A549 (cell line): Measurements from ENCODE around the gene METTL25B. TPM values are rescaled to one million over a fixed set of nuclear protein-coding genes. Genes with fewer than 3 reads are reported as not detected.

Experiments
- ATAC-seq, 2 experiments: fragments of 200-7000 bp in 1 of 2; fragments of >200 bp in 1 of 2; cut with Nextera tagmentation in 1 of 2; cut with Tn5 transposase in 1 of 2; 3 replicates each; pipeline versions ENCODE4 v1.8.0 to v1.9.1; 2018 to 2020; ENCODE audit warnings: mild to moderate bottlenecking in 1 of 2, moderate library complexity in 1 of 2
- CTCF ChIA-PET: fragments of 300-600 bp; sonication (Branson Sonifier 250); formaldehyde crosslinking; extraction: SDS; loops from one replicate; lab custom pipeline; 2021; ENCODE audit warnings: antibody characterized with exemption, inconsistent platforms; lab: Yijun Ruan, JAX
- POLR2A ChIA-PET: fragments of 350-600 bp; formaldehyde crosslinking; extraction: SDS; loops from one replicate; lab custom pipeline; 2021; ENCODE audit warnings: antibody characterized with exemption, inconsistent platforms; lab: Yijun Ruan, JAX
- DNase-seq, 2 experiments: peaks; one replicate each; pipeline versions ENCODE4 v3.0.0 to v3.0.0-alpha.2; 2011 to 2016; ENCODE audit warnings: low read depth in 1 of 2, low spot score in 1 of 2
- FAIRE-seq: peaks from 2 replicates; lab custom pipeline; 2011; peaks lifted over from hg19 to GRCh38; lab: Jason Lieb, UNC
- H3K27ac ChIP-seq, 2 experiments: fragments of >200 bp; sonication (Bioruptor Twin); formaldehyde crosslinking; 3 replicates each; pipeline ENCODE4 v1.5.1; 2016 to 2017
- H3K4me1 ChIP-seq: fragments of >200 bp; sonication (Bioruptor Twin); formaldehyde crosslinking; 3 replicates; pipeline ENCODE4 v1.6.1; 2016
- H3K4me2 ChIP-seq: fragments of >200 bp; sonication (Bioruptor Twin); formaldehyde crosslinking; 3 replicates; pipeline ENCODE4 v1.6.1; 2016
- H3K4me3 ChIP-seq: fragments of >200 bp; sonication (Bioruptor Twin); formaldehyde crosslinking; 3 replicates; pipeline ENCODE4 v1.5.1; 2016
- H3K9me3 ChIP-seq: fragments of >200 bp; sonication (Bioruptor Twin); formaldehyde crosslinking; 3 replicates; pipeline ENCODE4 v1.6.1; 2016
- BCL3 ChIP-seq: fragments of >200 bp; sonication (Bioruptor Twin); formaldehyde crosslinking; IDR thresholded peaks from 3 replicates; pipeline ENCODE4 v1.6.1; 2016
- BHLHE40 ChIP-seq: IDR thresholded peaks from 2 replicates; pipeline ENCODE4 v1.6.1; 2012; ENCODE audit warnings: low read depth, low read length, inconsistent platforms
- CBX2 ChIP-seq: fragments of 200-600 bp; sonication (generic); IDR thresholded peaks from 2 replicates; pipeline ENCODE4 v1.6.1; 2016; ENCODE audit warnings: low read depth, mild to moderate bottlenecking, borderline replicate concordance
- CBX8 ChIP-seq: fragments of 200-600 bp; sonication (generic); IDR thresholded peaks from 2 replicates; pipeline ENCODE4 v1.6.1; 2016
- CEBPB ChIP-seq, 2 experiments: fragments of >200 bp in 1 of 2; sonication (Bioruptor Twin) in 1 of 2; formaldehyde crosslinking in 1 of 2; IDR thresholded peaks; 2 replicates each; pipeline ENCODE4 v1.6.1; 2012 to 2016
- CHD4 ChIP-seq: fragments of 200-600 bp; sonication (generic); IDR thresholded peaks from 2 replicates; pipeline ENCODE4 v1.6.1; 2016; ENCODE audit warnings: antibody characterized with exemption, mild to moderate bottlenecking, borderline replicate concordance
- CTCF ChIP-seq: fragments of >200 bp; sonication (Bioruptor Twin); formaldehyde crosslinking; IDR thresholded peaks from 3 replicates; pipeline ENCODE4 v1.5.1; 2016
- E2F6 ChIP-seq: IDR thresholded peaks from 2 replicates; pipeline ENCODE4 v1.6.1; 2012; ENCODE audit warnings: low read depth, borderline replicate concordance
- EHF ChIP-seq: fragments of 250-450 bp; sonication (Bioruptor Pico); IDR thresholded peaks from 2 replicates; pipeline ENCODE4 v1.5.0; 2020; ENCODE audit warnings: mild to moderate bottlenecking
- ELK1 ChIP-seq: fragments of 150-350 bp; IDR thresholded peaks from 2 replicates; pipeline ENCODE4 v1.6.1; 2014; ENCODE audit warnings: low read depth, mild to moderate bottlenecking, low read length
- FOSB ChIP-seq: fragments of 250-450 bp; sonication (Bioruptor Pico); IDR thresholded peaks from 2 replicates; pipeline ENCODE4 v1.5.0; 2020; ENCODE audit warnings: mild to moderate bottlenecking, moderate library complexity
- FOSL2 ChIP-seq, 2 experiments: fragments of 450-650 bp in 1 of 2; fragments of >200 bp in 1 of 2; sonication (Bioruptor Twin) in 1 of 2; formaldehyde crosslinking; IDR thresholded peaks; 2 replicates each; pipeline versions ENCODE4 v1.5.0 to v1.6.1; 2016 to 2020; ENCODE audit warnings: mild to moderate bottlenecking in 1 of 2, moderate library complexity in 1 of 2
- FOXS1 ChIP-seq: fragments of 250-450 bp; sonication (Bioruptor Pico); IDR thresholded peaks from 2 replicates; pipeline ENCODE4 v1.5.0; 2020; ENCODE audit warnings: mild to moderate bottlenecking, moderate library complexity
- GATA3 ChIP-seq: IDR thresholded peaks from 2 replicates; pipeline ENCODE4 v1.6.1; 2012; ENCODE audit warnings: borderline replicate concordance
- HDAC2 ChIP-seq: fragments of 200-600 bp; sonication (generic); IDR thresholded peaks from 2 replicates; pipeline ENCODE4 v1.6.1; 2016
- HES2 ChIP-seq: fragments of >200 bp; sonication (Bioruptor Twin); formaldehyde crosslinking; IDR thresholded peaks from 2 replicates; pipeline ENCODE4 v1.6.1; 2016
- HEYL ChIP-seq: fragments of 250-450 bp; sonication (Bioruptor Pico); IDR thresholded peaks from 2 replicates; pipeline ENCODE4 v1.8.0; 2021; ENCODE audit warnings: mild to moderate bottlenecking, moderate library complexity
- HOXB13 ChIP-seq: fragments of 250-450 bp; sonication (Bioruptor Pico); IDR thresholded peaks from 2 replicates; pipeline ENCODE4 v1.5.0; 2020; ENCODE audit warnings: low read depth, mild to moderate bottlenecking, moderate library complexity
- JUNB ChIP-seq: fragments of >200 bp; sonication (Bioruptor Twin); formaldehyde crosslinking; IDR thresholded peaks from 2 replicates; pipeline ENCODE4 v1.6.1; 2016
- KDM1A ChIP-seq: fragments of 200-600 bp; sonication (generic); IDR thresholded peaks from 2 replicates; pipeline ENCODE4 v1.6.1; 2016; ENCODE audit warnings: low read depth, mild to moderate bottlenecking
- KDM5A ChIP-seq: fragments of 200-600 bp; sonication (generic); IDR thresholded peaks from 2 replicates; pipeline ENCODE4 v1.6.1; 2016; ENCODE audit warnings: antibody characterized with exemption, mild to moderate bottlenecking
- MAZ ChIP-seq: fragments of 150-350 bp; IDR thresholded peaks from 2 replicates; pipeline ENCODE4 v1.6.1; 2014; ENCODE audit warnings: antibody characterized with exemption, low read depth, low read length, borderline replicate concordance
- MYC ChIP-seq: IDR thresholded peaks from 2 replicates; pipeline ENCODE4 v1.6.1; 2012; ENCODE audit warnings: mild to moderate bottlenecking, inconsistent platforms, low read length, improper control_type of control experiment, borderline replicate concordance
- NFE2L2 ChIP-seq: fragments of 150-350 bp; conservative IDR thresholded peaks from 2 replicates; pipeline ENCODE4 v1.6.1; 2014; ENCODE audit warnings: low read length
- NR3C1 ChIP-seq: fragments of >200 bp; sonication (Bioruptor Twin); formaldehyde crosslinking; IDR thresholded peaks from 3 replicates; pipeline ENCODE4 v1.6.1; 2017
- PBX3 ChIP-seq: IDR thresholded peaks from 2 replicates; pipeline ENCODE4 v1.6.1; 2012
- POLR2A ChIP-seq: IDR thresholded peaks from 2 replicates; pipeline ENCODE4 v1.6.1; 2012; ENCODE audit warnings: mild to moderate bottlenecking, low read length
- RAD21 ChIP-seq, 2 experiments: fragments of >200 bp in 1 of 2; sonication (Bioruptor Twin) in 1 of 2; formaldehyde crosslinking in 1 of 2; IDR thresholded peaks in 1 of 2; conservative IDR thresholded peaks in 1 of 2; 2 replicates in 1 of 2; 3 replicates in 1 of 2; pipeline ENCODE4 v1.6.1; 2012 to 2018; ENCODE audit warnings: inconsistent platforms in 1 of 2
- RARB ChIP-seq: fragments of 250-450 bp; sonication (Bioruptor Pico); IDR thresholded peaks from 2 replicates; pipeline ENCODE4 v1.8.0; 2021; ENCODE audit warnings: mild to moderate bottlenecking, moderate library complexity
- SMC3 ChIP-seq: fragments of >200 bp; sonication (Bioruptor Twin); formaldehyde crosslinking; IDR thresholded peaks from 3 replicates; pipeline ENCODE4 v1.6.1; 2018; ENCODE audit warnings: inconsistent platforms
- TFCP2L1 ChIP-seq: fragments of 250-450 bp; sonication (Bioruptor Pico); IDR thresholded peaks from 2 replicates; pipeline ENCODE4 v1.5.0; 2021; ENCODE audit warnings: mild to moderate bottlenecking
- USF2 ChIP-seq: fragments of 450-650 bp; IDR thresholded peaks from 2 replicates; pipeline ENCODE4 v1.6.1; 2014; ENCODE audit warnings: antibody characterized with exemption
- ZC3H11A ChIP-seq: fragments of 450-650 bp; IDR thresholded peaks from 2 replicates; pipeline ENCODE4 v1.6.1; 2014; ENCODE audit warnings: antibody characterized with exemption, mild to moderate bottlenecking
- ZFP36 ChIP-seq: fragments of 450-650 bp; IDR thresholded peaks from 2 replicates; pipeline ENCODE4 v1.6.1; 2014; ENCODE audit warnings: borderline replicate concordance; ENCODE audit not compliant: partially characterized antibody
- ZNF302 ChIP-seq: fragments of 250-450 bp; sonication (Bioruptor Pico); IDR thresholded peaks from 2 replicates; pipeline ENCODE4 v1.9.0; 2021; ENCODE audit warnings: inconsistent platforms, mild to moderate bottlenecking, moderate library complexity
- WGBS: methylation state at CpG from one replicate; pipeline ENCODE4 v1.1.6; 2017; ENCODE audit errors: missing lambda C conversion rate; 5-methylcytosine and 5-hydroxymethylcytosine counted together
- polyA plus RNA-seq, 4 experiments: library from polyadenylated mRNA; depleted of rRNA in 3 of 4; stranded (reverse); fragments of >200 nt; fragmentation: RNase III in 1 of 4; extraction: RNeasy Plus Mini Kit Qiagen cat#74134 plus additional on column Dnase treatment in 1 of 4; gene quantifications; 2 replicates in 3 of 4; 3 replicates in 1 of 4; pipeline ENCODE4 v1.2.3, GENCODE V29; 2011 to 2017

METTL25B gene
- polyA plus RNA-seq, 2 of the 4 experiments (the other 2 are of a cell fraction) = 16.7 to 18.5 TPM

GRCh38 chr1:156689035-156689952 lies 39.0 kb upstream of the METTL25B start:
- FAIRE-seq = no peak
- CTCF ChIA-PET = interaction anchor here (0.6 to 52.1 kb wide), 74 partner anchors 13 to 267 kb away, joined by 3 to 2258 read pairs (median 6); partner anchors contain the start of genes CRABP2, HAPLN2, HDGF and INSRR
- ATAC-seq = peak; percentile 88 to 93
- H3K27ac ChIP-seq = peak overlapping the region; percentile 57 to 78; a peak in 5 of 6 replicates
- no peaks in the 10 kb centered on the region for H3K9me3 ChIP-seq
- peak overlapping the region; percentile 98 for H3K4me2 ChIP-seq
- peak overlapping the region; percentile 36 for H3K4me3 ChIP-seq
- POLR2A ChIA-PET = interaction anchor here (0.6 to 2.8 kb wide), 8 partner anchors 17 to 43 kb away, joined by 3 to 15 read pairs (median 4); partner anchors contain the start of genes CRABP2, ISG20L2 and METTL25B
- WGBS = 4% methylated on average over 16 of the region's 23 CpGs
- H3K4me1 ChIP-seq = peaks cover 55% of the 10 kb centered on the region
- DNase-seq = peak; percentile 86 to 92
- TF ChIP-seq FOSB (CRISPR knock-in tag) = no peak
- no peak for TF ChIP-seq MAZ
- TF ChIP-seq HDAC2 = no peak
- TF ChIP-seq KDM1A = no peak
- TF ChIP-seq GATA3 = no peak
- TF ChIP-seq CBX2 = no peak
- peak; percentile 77 for TF ChIP-seq CTCF
- peak; percentile 85 for TF ChIP-seq SMC3
- no peak for TF ChIP-seq BCL3
- no peak for TF ChIP-seq FOXS1
- no peak for TF ChIP-seq HEYL
- TF ChIP-seq RARB = no peak
- TF ChIP-seq PBX3 = no peak
- no peak for TF ChIP-seq BHLHE40
- no peak for TF ChIP-seq CBX8
- no peak for TF ChIP-seq POLR2A
- TF ChIP-seq JUNB = no peak
- TF ChIP-seq ZNF302 (CRISPR knock-in tag) = no peak
- TF ChIP-seq ZC3H11A = no peak
- TF ChIP-seq CHD4 = no peak
- TF ChIP-seq ZFP36 = no peak
- peak; percentile 91 to 97 for TF ChIP-seq RAD21 (conservative IDR thresholded peaks at IDR 0.05 in 1 of 2, IDR thresholded peaks at IDR 0.05 in 1 of 2)
- no peak for TF ChIP-seq E2F6
- no peak for TF ChIP-seq MYC
- no peak for TF ChIP-seq HOXB13
- TF ChIP-seq HES2 = no peak
- TF ChIP-seq KDM5A = no peak
- no peak for TF ChIP-seq NFE2L2
- no peak for TF ChIP-seq FOSL2 (IDR thresholded peaks at IDR 0.05)
- TF ChIP-seq FOSL2 (CRISPR knock-in tag; IDR thresholded peaks at IDR 0.05) = no peak
- no peak for TF ChIP-seq ELK1
- no peak for TF ChIP-seq CEBPB (IDR thresholded peaks at IDR 0.05)
- no peak for TF ChIP-seq USF2
- TF ChIP-seq TFCP2L1 (CRISPR knock-in tag) = no peak
- no peak for TF ChIP-seq NR3C1
- TF ChIP-seq EHF (CRISPR knock-in tag) = no peak
